Measurements from ENCODE around the gene IPO11.

Gene IPO11

GRCh38 chr5:62418462-62419076, 6.0 kb downstream of the IPO11 start:
- H3K4me1 Mint-ChIP-seq (ENCODE audit: low read depth) = peaks cover 35% of the 10 kb centered on the region
- H3K27me3 Mint-ChIP-seq = no peaks in the 10 kb centered on the region
- DNase-seq = no peak
- no peak overlapping the region for H3K27ac Mint-ChIP-seq
- H3K4me3 Mint-ChIP-seq = no peak overlapping the region
- H3K36me3 Mint-ChIP-seq (ENCODE audit: low read depth) = peaks cover 50% of the 10 kb centered on the region
- H3K9me3 Mint-ChIP-seq = no peaks in the 10 kb centered on the region

- Mint-ChIP-seq H3K4me3 (no peak overlapping the region), H3K4me1 (ENCODE audit: low read depth) (peaks cover 27% of the 10 kb centered on the region), H3K36me3 (ENCODE audit: low read depth) (peaks cover 48% of the 10 kb centered on the region), H3K27me3 (no peaks in the 10 kb centered on the region), H3K9me3 (no peaks in the 10 kb centered on the region), H3K27ac (no peak overlapping the region)
- no peak for DNase-seq
Measured at GRCh38 chr5:62419609-62420008, 7.0 kb downstream of the IPO11 start.

- Mint-ChIP-seq H3K27me3 (no peaks in the 10 kb centered on the region), H3K36me3 (ENCODE audit: low read depth) (peaks cover 55% of the 10 kb centered on the region), H3K4me3 (no peak overlapping the region), H3K27ac (no peak overlapping the region), H3K4me1 (ENCODE audit: low read depth) (peaks cover 27% of the 10 kb centered on the region), H3K9me3 (no peaks in the 10 kb centered on the region)
- no peak for DNase-seq
Measured at GRCh38 chr5:62421414-62421813, 8.9 kb downstream of the IPO11 start.

GRCh38 chr5:62424763-62425162, 12.2 kb downstream of the IPO11 start:
- peaks cover 25% of the 10 kb centered on the region for H3K4me1 Mint-ChIP-seq (ENCODE audit: low read depth)
- no peaks in the 10 kb centered on the region for H3K9me3 Mint-ChIP-seq
- no peak overlapping the region for H3K4me3 Mint-ChIP-seq
- peaks cover 46% of the 10 kb centered on the region for H3K36me3 Mint-ChIP-seq (ENCODE audit: low read depth)
- no peaks in the 10 kb centered on the region for H3K27me3 Mint-ChIP-seq
- no peak overlapping the region for H3K27ac Mint-ChIP-seq
- no peak for DNase-seq

GRCh38 chr5:62431735-62432620, 19.4 kb downstream of the IPO11 start:
- Mint-ChIP-seq H3K4me1 (ENCODE audit: low read depth) (peaks cover 25% of the 10 kb centered on the region), H3K9me3 (no peaks in the 10 kb centered on the region), H3K27me3 (no peaks in the 10 kb centered on the region), H3K27ac (no peak overlapping the region), H3K36me3 (ENCODE audit: low read depth) (peaks cover 35% of the 10 kb centered on the region), H3K4me3 (no peak overlapping the region)
- DNase-seq = no peak

- Mint-ChIP-seq H3K9me3 (no peaks in the 10 kb centered on the region), H3K4me3 (no peak overlapping the region), H3K27me3 (no peaks in the 10 kb centered on the region), H3K4me1 (ENCODE audit: low read depth) (peaks cover 27% of the 10 kb centered on the region), H3K36me3 (ENCODE audit: low read depth) (peaks cover 32% of the 10 kb centered on the region), H3K27ac (no peak overlapping the region)
- DNase-seq = no peak
Measured at GRCh38 chr5:62432621-62433064, 20.1 kb downstream of the IPO11 start.

- DNase-seq = no peak
- Mint-ChIP-seq H3K4me3 (no peak overlapping the region), H3K36me3 (ENCODE audit: low read depth) (peaks cover 78% of the 10 kb centered on the region), H3K4me1 (ENCODE audit: low read depth) (peaks cover 1% of the 10 kb centered on the region), H3K27ac (no peak overlapping the region), H3K9me3 (no peaks in the 10 kb centered on the region), H3K27me3 (no peaks in the 10 kb centered on the region)
Measured at GRCh38 chr5:62448528-62448927, 36.0 kb downstream of the IPO11 start.

GRCh38 chr5:62450259-62450658, 37.7 kb downstream of the IPO11 start:
- H3K9me3 Mint-ChIP-seq = no peaks in the 10 kb centered on the region
- DNase-seq = no peak
- peaks cover 1% of the 10 kb centered on the region for H3K4me1 Mint-ChIP-seq (ENCODE audit: low read depth)
- H3K27me3 Mint-ChIP-seq = no peaks in the 10 kb centered on the region
- H3K4me3 Mint-ChIP-seq = no peak overlapping the region
- H3K36me3 Mint-ChIP-seq (ENCODE audit: low read depth) = peaks cover 80% of the 10 kb centered on the region
- no peak overlapping the region for H3K27ac Mint-ChIP-seq

- Mint-ChIP-seq H3K36me3 (ENCODE audit: low read depth) (peaks cover 61% of the 10 kb centered on the region), H3K27ac (no peak overlapping the region), H3K9me3 (no peaks in the 10 kb centered on the region), H3K4me3 (no peak overlapping the region), H3K4me1 (ENCODE audit: low read depth) (peaks cover 3% of the 10 kb centered on the region), H3K27me3 (no peaks in the 10 kb centered on the region)
- DNase-seq = no peak
Measured at GRCh38 chr5:62457071-62457470, 44.5 kb downstream of the IPO11 start.

- no peak overlapping the region for H3K27ac Mint-ChIP-seq
- peaks cover 41% of the 10 kb centered on the region for H3K36me3 Mint-ChIP-seq (ENCODE audit: low read depth)
- no peaks in the 10 kb centered on the region for H3K9me3 Mint-ChIP-seq
- no peak for DNase-seq
- peaks cover 5% of the 10 kb centered on the region for H3K4me1 Mint-ChIP-seq (ENCODE audit: low read depth)
- H3K4me3 Mint-ChIP-seq = no peak overlapping the region
- no peaks in the 10 kb centered on the region for H3K27me3 Mint-ChIP-seq
Measured at GRCh38 chr5:62460578-62460983, 48.0 kb downstream of the IPO11 start.

GRCh38 chr5:62461561-62461960, 49.0 kb downstream of the IPO11 start:
- peaks cover 40% of the 10 kb centered on the region for H3K36me3 Mint-ChIP-seq (ENCODE audit: low read depth)
- H3K4me3 Mint-ChIP-seq = no peak overlapping the region
- peaks cover 8% of the 10 kb centered on the region for H3K4me1 Mint-ChIP-seq (ENCODE audit: low read depth)
- no peak for DNase-seq
- no peaks in the 10 kb centered on the region for H3K27me3 Mint-ChIP-seq
- H3K9me3 Mint-ChIP-seq = no peaks in the 10 kb centered on the region
- H3K27ac Mint-ChIP-seq = no peak overlapping the region

- Mint-ChIP-seq H3K4me3 (no peak overlapping the region), H3K27me3 (no peaks in the 10 kb centered on the region), H3K27ac (no peak overlapping the region), H3K4me1 (ENCODE audit: low read depth) (peaks cover 5% of the 10 kb centered on the region), H3K36me3 (ENCODE audit: low read depth) (peaks cover 55% of the 10 kb centered on the region), H3K9me3 (no peaks in the 10 kb centered on the region)
- no peak for DNase-seq
Measured at GRCh38 chr5:62465985-62466925, 53.7 kb downstream of the IPO11 start.

GRCh38 chr5:62473209-62473608, 60.6 kb downstream of the IPO11 start:
- Mint-ChIP-seq H3K36me3 (ENCODE audit: low read depth) (peaks cover 63% of the 10 kb centered on the region), H3K27ac (no peak overlapping the region), H3K4me1 (ENCODE audit: low read depth) (peaks cover 4% of the 10 kb centered on the region)

GRCh38 chr5:62475072-62475471, 62.5 kb downstream of the IPO11 start:
- Mint-ChIP-seq H3K4me3 (no peak overlapping the region), H3K4me1 (ENCODE audit: low read depth) (peaks cover 4% of the 10 kb centered on the region), H3K27me3 (no peaks in the 10 kb centered on the region), H3K36me3 (ENCODE audit: low read depth) (peaks cover 62% of the 10 kb centered on the region), H3K27ac (no peak overlapping the region), H3K9me3 (no peaks in the 10 kb centered on the region)
- DNase-seq = no peak

More at GRCh38 chr5:62473209-62473608, 60.6 kb downstream of the IPO11 start:
- Mint-ChIP-seq H3K4me3 (no peak overlapping the region), H3K9me3 (no peaks in the 10 kb centered on the region), H3K27me3 (no peaks in the 10 kb centered on the region)
- DNase-seq = no peak
